Caki2 (cell line): ENCODE results near the gene ZNF525. TPM values are rescaled to one million over a fixed set of nuclear protein-coding genes. Genes with fewer than 3 reads are reported as not detected.

Source experiments
- total RNA-seq: library from RNA; depleted of rRNA; stranded (reverse); fragments of >200 nt; shearing (Covaris generic); gene quantifications from 2 replicates; pipeline ENCODE4 v1.2.3, GENCODE V29; 2014; ENCODE audit warnings: low replicate concordance; rRNA removed

The ZNF525 gene
- total RNA-seq, 1 experiment from 2014 or later = 3.7 TPM

Other genes starting within 250 kb of the ZNF525 start
- gene ZNF415, start 232.8 kb upstream of the ZNF525 start, total RNA-seq = not detected in 2 replicates
- 0.54 and 5.2 TPM in 2 replicates for gene ZNF347, start 206.7 kb upstream of the ZNF525 start, total RNA-seq
- not detected in 2 replicates for gene ZNF665, start 172.3 kb upstream of the ZNF525 start, total RNA-seq
- not detected in 2 replicates for gene ZNF677, start 110.8 kb upstream of the ZNF525 start, total RNA-seq
- gene VN1R2, start 107.4 kb upstream of the ZNF525 start, total RNA-seq = not detected in 2 replicates
- gene VN1R4, start 98.0 kb upstream of the ZNF525 start, total RNA-seq = not detected in 2 replicates
- gene ZNF845, start 32.0 kb upstream of the ZNF525 start, total RNA-seq = 3.8 and 8.2 TPM in 2 replicates
- 7.4 and 10.2 TPM in 2 replicates for gene ZNF765, start 29.4 kb downstream of the ZNF525 start, total RNA-seq
- gene ZNF761, start 66.3 kb downstream of the ZNF525 start, total RNA-seq = 6.8 and 9.9 TPM in 2 replicates
- not detected in 2 replicates for gene ZNF813, start 102.0 kb downstream of the ZNF525 start, total RNA-seq
- 2.2 and 13.8 TPM in 2 replicates for gene ZNF331, start 172.4 kb downstream of the ZNF525 start, total RNA-seq